ENCODE data around the gene TRIM63.

Gene TRIM63

GRCh38 chr1:26032656-26033357, 34.6 kb downstream of the TRIM63 start:
- peak in 1 of 2 donors; percentile 15 for DNase-seq

GRCh38 chr1:26031611-26032220, 35.7 kb downstream of the TRIM63 start:
- no peak for DNase-seq

GRCh38 chr1:26031196-26031595, 36.2 kb downstream of the TRIM63 start:
- no peak for DNase-seq

- peak; percentile 29 to 44 for DNase-seq
These were observed 37.5 kb downstream of the TRIM63 start for GRCh38 chr1:26029864-26030481.

- DNase-seq = no peak
These were observed 38.2 kb downstream of the TRIM63 start for GRCh38 chr1:26029054-26029863.

GRCh38 chr1:26028490-26028980, 38.9 kb downstream of the TRIM63 start:
- DNase-seq = no peak

- DNase-seq = peak; percentile 80 to 85
These were observed 39.5 kb downstream of the TRIM63 start for GRCh38 chr1:26027716-26028489.

GRCh38 chr1:26025517-26025916, 41.9 kb downstream of the TRIM63 start:
- no peak for DNase-seq

GRCh38 chr1:26025060-26025459, 42.4 kb downstream of the TRIM63 start:
- no peak for DNase-seq

GRCh38 chr1:26023826-26024225, 43.6 kb downstream of the TRIM63 start:
- DNase-seq = no peak

- DNase-seq = no peak
These were observed 44.4 kb downstream of the TRIM63 start for GRCh38 chr1:26023009-26023408.

- DNase-seq = peak in 1 of 2 donors; percentile 31
These were observed 45.0 kb downstream of the TRIM63 start for GRCh38 chr1:26022404-26022779.

GRCh38 chr1:26021647-26022403, 45.6 kb downstream of the TRIM63 start, which contains the start of gene EXTL1:
EXTL1 (plus strand) TSS chr1:26021775; CDS start chr1:26022647, 872 bp downstream.
- no peak for DNase-seq

- DNase-seq = no peak
These were observed 46.3 kb downstream of the TRIM63 start for GRCh38 chr1:26020941-26021646.

GRCh38 chr1:26020330-26020768, 47.1 kb downstream of the TRIM63 start:
- DNase-seq = peak; percentile 15 to 51

- DNase-seq = peak; percentile 13 to 34
These were observed 47.7 kb downstream of the TRIM63 start for GRCh38 chr1:26019641-26020315.

GRCh38 chr1:26017606-26018005, 49.8 kb downstream of the TRIM63 start:
- DNase-seq = no peak

GRCh38 chr1:26016953-26017545, 50.4 kb downstream of the TRIM63 start:
- DNase-seq = peak; percentile 62 to 65

- DNase-seq = peak; percentile 49 to 79
These were observed 51.0 kb downstream of the TRIM63 start for GRCh38 chr1:26016258-26016952.
